Measurements from ENCODE around the gene TFAP2A. TPM values are rescaled to one million over a fixed set of nuclear protein-coding genes. Genes with fewer than 3 reads are reported as not detected.

TFAP2A gene
- total RNA-seq, 2 experiments from 2014 or later, result not detected

- intact Hi-C loops (cut with micrococcal nuclease), result no loop called here
- H3K4me3 Mint-ChIP-seq, result no peak overlapping the region
- ChIA-PET POLR2A (interaction anchor here (0.8 to 1.4 kb wide), 2 partner anchors 29 to 40 kb away, joined by 3 read pairs; no protein-coding TSS in a partner anchor), CTCF (no interaction called here)
- peaks cover 8% of the 10 kb centered on the region for H3K36me3 Mint-ChIP-seq (ENCODE audit: low read depth)
- H3K9me3 Mint-ChIP-seq, result peaks cover 8% of the 10 kb centered on the region
- no peak for TF ChIP-seq CTCF (IDR thresholded peaks at IDR 0.05)
- DNase-seq (no peak), ATAC-seq (no peak)
- no peak overlapping the region for H3K27ac Mint-ChIP-seq
- peaks cover 6% of the 10 kb centered on the region for H3K4me1 Mint-ChIP-seq (ENCODE audit: low read depth)
- H3K27me3 Mint-ChIP-seq, result peaks cover 72% of the 10 kb centered on the region
Measured at GRCh38 chr6:10381830-10382208, 33.1 kb downstream of the TFAP2A start.

DNA sequence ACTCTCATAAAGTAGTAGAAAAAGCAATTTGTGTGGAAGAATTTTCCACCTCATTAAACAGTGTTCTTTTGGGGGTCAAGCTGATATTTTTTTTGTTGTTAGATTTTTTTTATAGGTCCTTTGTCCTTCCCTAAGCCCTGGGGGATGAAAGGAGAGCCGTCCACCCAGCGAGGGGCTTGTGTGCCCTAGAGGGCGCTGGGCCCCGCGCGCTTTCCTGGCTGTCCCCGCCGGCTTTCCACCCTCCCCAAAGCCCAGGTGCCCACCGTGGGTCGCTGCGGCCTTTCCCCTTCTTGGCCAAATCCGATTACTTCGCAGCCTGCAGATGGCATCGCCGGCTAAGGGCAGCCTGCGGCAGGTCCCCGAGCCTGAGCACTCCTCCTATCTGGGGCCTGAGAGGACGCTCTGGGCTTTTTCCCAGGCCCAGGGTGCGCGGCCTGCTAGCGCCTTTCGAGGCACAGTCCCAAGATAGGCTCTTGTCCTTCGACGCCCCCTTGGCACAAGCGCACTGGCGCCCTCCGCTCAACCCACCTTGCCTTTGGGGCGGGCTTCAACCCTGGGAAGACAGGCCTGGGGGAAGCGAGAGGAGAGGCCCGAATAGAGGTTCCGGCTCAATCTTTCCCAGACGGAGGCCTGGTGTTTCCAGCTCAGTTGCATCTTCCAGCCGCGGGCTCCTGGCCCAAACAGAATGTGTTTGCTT lies 33.6 kb downstream of the TFAP2A start:
- H3K4me1 Mint-ChIP-seq (ENCODE audit: low read depth), result peaks cover 6% of the 10 kb centered on the region
- peaks cover 66% of the 10 kb centered on the region for H3K27me3 Mint-ChIP-seq
- no peak overlapping the region for H3K27ac Mint-ChIP-seq
- ATAC-seq, result peak; percentile 27
- peaks cover 8% of the 10 kb centered on the region for H3K9me3 Mint-ChIP-seq
- peaks cover 8% of the 10 kb centered on the region for H3K36me3 Mint-ChIP-seq (ENCODE audit: low read depth)
- no peak for TF ChIP-seq CTCF (IDR thresholded peaks at IDR 0.05)
- intact Hi-C loops (cut with micrococcal nuclease), result no loop called here
- ChIA-PET CTCF (interaction anchor here (0.6 kb wide), 1 partner anchor 509 kb away, joined by 4 read pairs; no protein-coding TSS in a partner anchor), POLR2A (interaction anchor here (0.8 kb wide), 1 partner anchor 41 kb away, joined by 3 read pairs; no protein-coding TSS in a partner anchor)
- no peak overlapping the region for H3K4me3 Mint-ChIP-seq
- peak; percentile 33 for DNase-seq

DNA sequence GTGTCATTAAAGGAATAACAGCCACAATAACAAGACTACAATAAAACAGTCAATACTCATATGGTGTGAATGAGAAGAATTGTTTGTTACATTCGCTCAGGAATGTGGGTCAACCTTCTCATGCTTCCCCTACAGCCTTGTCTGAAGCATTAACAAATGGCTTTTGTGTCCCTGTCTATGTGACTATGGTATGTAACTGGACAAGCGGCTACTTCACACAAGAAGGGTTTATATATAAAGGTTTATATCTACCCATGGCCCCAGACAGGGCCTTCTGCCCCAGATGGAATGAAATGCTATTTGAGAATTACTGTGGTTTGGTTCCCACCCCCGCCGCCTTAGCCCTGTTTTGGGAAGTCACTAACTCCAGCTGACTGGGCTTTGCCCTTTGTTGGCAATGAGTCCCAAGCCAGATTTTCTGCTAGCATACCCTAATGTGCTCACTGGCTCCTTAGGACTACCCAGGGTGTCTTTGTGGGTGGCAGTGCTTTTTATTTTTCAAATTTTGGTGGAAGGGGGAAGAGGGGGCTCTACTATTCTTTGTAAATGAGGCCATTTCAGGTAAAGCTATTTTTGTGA lies 39.4 kb downstream of the TFAP2A start:
- no peak overlapping the region for H3K27ac Mint-ChIP-seq
- DNase-seq (no peak), ATAC-seq (no peak)
- CTCF ChIA-PET, result no interaction called here
- no peaks in the 10 kb centered on the region for H3K9me3 Mint-ChIP-seq
- H3K36me3 Mint-ChIP-seq (ENCODE audit: low read depth), result no peaks in the 10 kb centered on the region
- no peak overlapping the region for H3K4me3 Mint-ChIP-seq
- intact Hi-C loops (cut with micrococcal nuclease), result no loop called here
- POLR2A ChIA-PET, result no interaction called here
- no peak for TF ChIP-seq CTCF (IDR thresholded peaks at IDR 0.05)
- no peaks in the 10 kb centered on the region for H3K4me1 Mint-ChIP-seq (ENCODE audit: low read depth)
- H3K27me3 Mint-ChIP-seq, result peaks cover 24% of the 10 kb centered on the region

DNA sequence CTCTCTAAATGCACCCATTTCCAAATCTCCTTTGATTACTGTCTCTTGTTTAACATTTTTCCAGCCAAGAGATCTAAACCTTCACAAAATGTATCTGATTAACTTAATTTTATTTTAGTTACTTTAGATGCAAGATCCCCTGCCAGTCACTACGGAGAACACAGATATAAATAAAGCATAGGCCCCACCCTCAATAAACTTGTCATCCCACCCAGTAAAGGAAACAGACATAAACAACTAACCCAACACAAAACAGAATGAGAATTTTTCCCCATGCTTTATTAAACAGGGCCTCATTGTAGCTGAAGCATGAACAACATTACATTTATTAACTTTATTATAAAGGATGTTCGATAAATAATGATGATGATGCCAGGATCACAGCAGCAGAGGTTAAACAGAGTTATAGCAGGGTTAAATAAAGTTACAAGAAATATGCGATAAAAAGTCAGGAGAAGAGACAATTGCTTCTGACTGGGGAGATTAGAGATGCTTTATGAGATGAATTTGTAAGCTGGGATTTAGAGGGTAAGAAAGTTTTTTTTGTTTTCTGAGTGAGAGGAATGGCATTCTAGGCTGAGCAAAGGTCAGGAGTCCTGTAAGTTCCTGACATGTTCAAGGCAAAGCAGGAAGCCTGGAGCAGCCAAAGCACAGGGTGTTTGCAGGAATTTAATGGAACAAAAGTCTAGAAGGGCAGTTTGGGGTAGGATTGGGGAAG lies 41.1 kb downstream of the TFAP2A start:
- TF ChIP-seq CTCF (IDR thresholded peaks at IDR 0.05), result no peak
- DNase-seq (no peak), ATAC-seq (no peak)
- intact Hi-C loops (cut with micrococcal nuclease), result no loop called here
- H3K36me3 Mint-ChIP-seq (ENCODE audit: low read depth), result no peaks in the 10 kb centered on the region
- H3K27ac Mint-ChIP-seq, result no peak overlapping the region
- H3K9me3 Mint-ChIP-seq, result no peaks in the 10 kb centered on the region
- H3K27me3 Mint-ChIP-seq, result peaks cover 17% of the 10 kb centered on the region
- H3K4me3 Mint-ChIP-seq, result no peak overlapping the region
- CTCF ChIA-PET, result no interaction called here
- POLR2A ChIA-PET, result no interaction called here
- no peaks in the 10 kb centered on the region for H3K4me1 Mint-ChIP-seq (ENCODE audit: low read depth)

DNA sequence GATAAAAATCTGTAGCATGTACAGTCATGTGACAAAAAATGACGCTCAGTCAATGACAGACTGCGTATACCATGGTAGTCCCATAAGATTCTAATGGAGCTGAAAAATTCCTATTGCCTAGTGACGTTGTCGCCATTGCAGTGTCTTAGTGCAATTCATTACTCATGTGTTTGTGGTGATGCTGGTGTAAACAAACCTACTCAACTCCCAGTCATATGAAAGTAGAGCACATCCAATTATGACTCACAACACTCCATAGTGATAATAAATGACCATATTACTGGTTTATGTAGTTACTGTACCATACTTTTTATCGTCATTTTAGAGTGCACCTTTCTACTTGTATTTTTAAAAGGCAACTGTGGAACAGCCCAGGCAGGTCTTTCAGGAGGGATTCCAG lies 45.0 kb downstream of the TFAP2A start:
- ChIA-PET CTCF (no interaction called here), POLR2A (interaction anchor here (0.8 kb wide), 1 partner anchor 109 kb away, joined by 4 read pairs; no protein-coding TSS in a partner anchor)
- ATAC-seq (no peak), DNase-seq (no peak)
- Mint-ChIP-seq H3K36me3 (ENCODE audit: low read depth) (no peaks in the 10 kb centered on the region), H3K27me3 (peaks cover 11% of the 10 kb centered on the region), H3K4me3 (no peak overlapping the region), H3K4me1 (ENCODE audit: low read depth) (no peaks in the 10 kb centered on the region), H3K27ac (no peak overlapping the region), H3K9me3 (no peaks in the 10 kb centered on the region)
- TF ChIP-seq CTCF (IDR thresholded peaks at IDR 0.05), result no peak
- intact Hi-C loops (cut with micrococcal nuclease), result no loop called here
